Stimulated activated naive CD8-positive, alpha-beta T cell treated with anti-CD3 and anti-CD28 coated beads, Interleukin-15, Interleukin-2, amounts not matched to agents 100 U/mL and 50 U/mL, for 24 hours (primary cell): ENCODE data around the gene CDC27.
"Not testable (repeated sequence)": the region's sequence is repeated elsewhere in the genome, so short reads cannot be mapped to it uniquely, and the experiment has no call there.

Experiments used
- ATAC-seq: fragments of 150-1000 bp; cut with Tn5 transposase; one replicate; pipeline ENCODE4 v1.10.0; 2021
- DNase-seq: peaks from one replicate; pipeline ENCODE4 v3.0.0; 2021

CDC27 gene

GRCh38 chr17:47188876-47189731, at the start of gene CDC27:
Gene CDC27 (minus strand): TSS chr17:47189295. CDS start chr17:47189172, 123 bp downstream.
- ATAC-seq (peak; percentile 97), DNase-seq (peak; percentile 100)

GRCh38 chr17:47238321-47239010, 49.4 kb upstream of the CDC27 start:
- no peak for ATAC-seq
- DNase-seq, result no peak

- DNase-seq (no peak), ATAC-seq (peak; percentile 13)
These were observed 48.7 kb upstream of the CDC27 start for GRCh38 chr17:47237841-47238240.

GRCh38 chr17:47235923-47236322, 46.8 kb upstream of the CDC27 start:
- no peak for ATAC-seq
- DNase-seq, result no peak

- no peak for DNase-seq
- no peak for ATAC-seq
These were observed 46.4 kb upstream of the CDC27 start for GRCh38 chr17:47235506-47235905.

- no peak for ATAC-seq
These were observed 43.4 kb upstream of the CDC27 start for GRCh38 chr17:47232465-47232864.

GRCh38 chr17:47231866-47232265, 42.8 kb upstream of the CDC27 start:
- DNase-seq (no peak), ATAC-seq (no peak)

More at GRCh38 chr17:47232465-47232864, 43.4 kb upstream of the CDC27 start:
- no peak for DNase-seq

GRCh38 chr17:47231334-47231733, 42.2 kb upstream of the CDC27 start:
- ATAC-seq (no peak), DNase-seq (no peak)

- no peak for ATAC-seq
- DNase-seq, result no peak
These were observed 41.8 kb upstream of the CDC27 start for GRCh38 chr17:47230864-47231263.

- peak; percentile 78 for DNase-seq
- peak; percentile 76 for ATAC-seq
These were observed 40.7 kb upstream of the CDC27 start for GRCh38 chr17:47229535-47230443.

- DNase-seq (no peak), ATAC-seq (no peak)
These were observed 38.8 kb upstream of the CDC27 start for GRCh38 chr17:47227862-47228261.

- DNase-seq (no peak), ATAC-seq (no peak)
These were observed 37.0 kb upstream of the CDC27 start for GRCh38 chr17:47225911-47226688.

- ATAC-seq (no peak), DNase-seq (no peak)
These were observed 36.4 kb upstream of the CDC27 start for GRCh38 chr17:47225436-47225858.

GRCh38 chr17:47224966-47225365, 35.9 kb upstream of the CDC27 start:
- no peak for ATAC-seq

GRCh38 chr17:47224077-47224476, 35.0 kb upstream of the CDC27 start:
- ATAC-seq, DNase-seq: not testable (repeated sequence)

More at GRCh38 chr17:47224966-47225365, 35.9 kb upstream of the CDC27 start:
- DNase-seq, result no peak

GRCh38 chr17:47223460-47223859, 34.4 kb upstream of the CDC27 start:
- ATAC-seq, result no peak

GRCh38 chr17:47223007-47223406, 33.9 kb upstream of the CDC27 start:
- DNase-seq (no peak), ATAC-seq (no peak)

More at GRCh38 chr17:47223460-47223859, 34.4 kb upstream of the CDC27 start:
- no peak for DNase-seq

GRCh38 chr17:47222047-47222446, 33.0 kb upstream of the CDC27 start:
- ATAC-seq (no peak), DNase-seq (no peak)

- DNase-seq (no peak), ATAC-seq (no peak)
These were observed 32.1 kb upstream of the CDC27 start for GRCh38 chr17:47221154-47221553.

- ATAC-seq (peak; percentile 82), DNase-seq (no peak)
These were observed 31.5 kb upstream of the CDC27 start for GRCh38 chr17:47220531-47220999.
